ENCODE measurements around the gene UBE2E2.

UBE2E2 gene

GRCh38 chr3:23359116-23359515 lies 156.0 kb downstream of the UBE2E2 start:
- Histone ChIP-seq H3K27ac (ENCODE audit: low read depth, low read length, poor library complexity, severe bottlenecking) (no peak overlapping the region), H3K9me2 (ENCODE audit: low read depth, low read length) (no peaks in the 10 kb centered on the region), H4K20me1 (ENCODE audit: insufficient read depth, low read length) (no peaks in the 10 kb centered on the region), H3K9me3 (ENCODE audit: low read length) (peaks cover 8% of the 10 kb centered on the region; the same call in 1 of the 2 replicates), H3K27me3 (ENCODE audit: insufficient read depth, low read length) (no peaks in the 10 kb centered on the region), H3K9ac (ENCODE audit: low read length) (no peak overlapping the region), H3K36me3 (ENCODE audit: insufficient read depth, low read length) (no peaks in the 10 kb centered on the region), H3K79me2 (ENCODE audit: insufficient read depth, low read length) (no peaks in the 10 kb centered on the region), H3F3A (ENCODE audit: insufficient read depth, low read length) (no peaks in the 10 kb centered on the region), H2AFZ (ENCODE audit: low read length) (no peak overlapping the region), H3K4me1 (ENCODE audit: insufficient read depth, low read length, severe bottlenecking) (no peaks in the 10 kb centered on the region), H3K4me3 (ENCODE audit: low read depth, low read length, poor library complexity, severe bottlenecking) (no peak overlapping the region), H3K4me2 (ENCODE audit: low read length) (no peak overlapping the region)
- no peak for TF ChIP-seq EZH2 (IDR thresholded peaks at IDR 0.05; ENCODE audit: borderline replicate concordance, low read length)
- TF ChIP-seq, protein P1, sequence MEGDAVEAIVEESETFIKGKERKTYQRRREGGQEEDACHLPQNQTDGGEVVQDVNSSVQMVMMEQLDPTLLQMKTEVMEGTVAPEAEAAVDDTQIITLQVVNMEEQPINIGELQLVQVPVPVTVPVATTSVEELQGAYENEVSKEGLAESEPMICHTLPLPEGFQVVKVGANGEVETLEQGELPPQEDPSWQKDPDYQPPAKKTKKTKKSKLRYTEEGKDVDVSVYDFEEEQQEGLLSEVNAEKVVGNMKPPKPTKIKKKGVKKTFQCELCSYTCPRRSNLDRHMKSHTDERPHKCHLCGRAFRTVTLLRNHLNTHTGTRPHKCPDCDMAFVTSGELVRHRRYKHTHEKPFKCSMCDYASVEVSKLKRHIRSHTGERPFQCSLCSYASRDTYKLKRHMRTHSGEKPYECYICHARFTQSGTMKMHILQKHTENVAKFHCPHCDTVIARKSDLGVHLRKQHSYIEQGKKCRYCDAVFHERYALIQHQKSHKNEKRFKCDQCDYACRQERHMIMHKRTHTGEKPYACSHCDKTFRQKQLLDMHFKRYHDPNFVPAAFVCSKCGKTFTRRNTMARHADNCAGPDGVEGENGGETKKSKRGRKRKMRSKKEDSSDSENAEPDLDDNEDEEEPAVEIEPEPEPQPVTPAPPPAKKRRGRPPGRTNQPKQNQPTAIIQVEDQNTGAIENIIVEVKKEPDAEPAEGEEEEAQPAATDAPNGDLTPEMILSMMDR (IDR thresholded peaks at IDR 0.05; ENCODE audit: low read length), result no peak

- Histone ChIP-seq H3K27me3 (ENCODE audit: insufficient read depth, low read length) (no peaks in the 10 kb centered on the region), H2AFZ (ENCODE audit: low read length) (no peak overlapping the region), H3K79me2 (ENCODE audit: insufficient read depth, low read length) (peaks cover 4% of the 10 kb centered on the region), H3F3A (ENCODE audit: insufficient read depth, low read length) (no peaks in the 10 kb centered on the region), H3K9ac (ENCODE audit: low read length) (no peak overlapping the region), H3K36me3 (ENCODE audit: insufficient read depth, low read length) (no peaks in the 10 kb centered on the region), H3K4me3 (ENCODE audit: low read depth, low read length, poor library complexity, severe bottlenecking) (no peak overlapping the region), H3K9me3 (ENCODE audit: low read length) (peaks cover 9% of the 10 kb centered on the region; the same call in 1 of the 2 replicates), H3K4me2 (ENCODE audit: low read length) (no peak overlapping the region), H3K4me1 (ENCODE audit: insufficient read depth, low read length, severe bottlenecking) (peaks cover 8% of the 10 kb centered on the region), H3K27ac (ENCODE audit: low read depth, low read length, poor library complexity, severe bottlenecking) (no peak overlapping the region), H4K20me1 (ENCODE audit: insufficient read depth, low read length) (no peaks in the 10 kb centered on the region), H3K9me2 (ENCODE audit: low read depth, low read length) (no peaks in the 10 kb centered on the region)
- no peak for TF ChIP-seq EZH2 (IDR thresholded peaks at IDR 0.05; ENCODE audit: borderline replicate concordance, low read length)
- TF ChIP-seq, protein P1 (IDR thresholded peaks at IDR 0.05; ENCODE audit: low read length), result no peak
Observed at GRCh38 chr3:23365066-23365465, 161.9 kb downstream of the UBE2E2 start.

GRCh38 chr3:23368731-23369130 lies 165.6 kb downstream of the UBE2E2 start:
- no peak for TF ChIP-seq EZH2 (IDR thresholded peaks at IDR 0.05; ENCODE audit: borderline replicate concordance, low read length)
- TF ChIP-seq, protein P1 (IDR thresholded peaks at IDR 0.05; ENCODE audit: low read length), result no peak
- H2AFZ ChIP-seq (ENCODE audit: low read length), result no peak overlapping the region
- H3K79me2 ChIP-seq (ENCODE audit: insufficient read depth, low read length), result peaks cover 4% of the 10 kb centered on the region
- no peaks in the 10 kb centered on the region for H4K20me1 ChIP-seq (ENCODE audit: insufficient read depth, low read length)
- no peak overlapping the region for H3K4me2 ChIP-seq (ENCODE audit: low read length)
- no peak overlapping the region for H3K9ac ChIP-seq (ENCODE audit: low read length)
- H3K9me3 ChIP-seq (ENCODE audit: low read length), result 0 out of 2 replicates have a peak, but pooled peaks cover 5% of the 10 kb centered on the region
- no peaks in the 10 kb centered on the region for H3K9me2 ChIP-seq (ENCODE audit: low read depth, low read length)
- no peaks in the 10 kb centered on the region for H3K27me3 ChIP-seq (ENCODE audit: insufficient read depth, low read length)
- no peak overlapping the region for H3K4me3 ChIP-seq (ENCODE audit: low read depth, low read length, poor library complexity, severe bottlenecking)
- H3F3A ChIP-seq (ENCODE audit: insufficient read depth, low read length), result no peaks in the 10 kb centered on the region
- peaks cover 9% of the 10 kb centered on the region for H3K4me1 ChIP-seq (ENCODE audit: insufficient read depth, low read length, severe bottlenecking)
- no peak overlapping the region for H3K27ac ChIP-seq (ENCODE audit: low read depth, low read length, poor library complexity, severe bottlenecking)
- H3K36me3 ChIP-seq (ENCODE audit: insufficient read depth, low read length), result no peaks in the 10 kb centered on the region
